Measurements from ENCODE around the gene TESPA1. TPM values are rescaled to one million over a fixed set of nuclear protein-coding genes. Genes with fewer than 3 reads are reported as not detected.

TESPA1 gene
- polyA plus RNA-seq, result not detected in 2 replicates
- not detected in 2 replicates for polyA minus RNA-seq

DNA sequence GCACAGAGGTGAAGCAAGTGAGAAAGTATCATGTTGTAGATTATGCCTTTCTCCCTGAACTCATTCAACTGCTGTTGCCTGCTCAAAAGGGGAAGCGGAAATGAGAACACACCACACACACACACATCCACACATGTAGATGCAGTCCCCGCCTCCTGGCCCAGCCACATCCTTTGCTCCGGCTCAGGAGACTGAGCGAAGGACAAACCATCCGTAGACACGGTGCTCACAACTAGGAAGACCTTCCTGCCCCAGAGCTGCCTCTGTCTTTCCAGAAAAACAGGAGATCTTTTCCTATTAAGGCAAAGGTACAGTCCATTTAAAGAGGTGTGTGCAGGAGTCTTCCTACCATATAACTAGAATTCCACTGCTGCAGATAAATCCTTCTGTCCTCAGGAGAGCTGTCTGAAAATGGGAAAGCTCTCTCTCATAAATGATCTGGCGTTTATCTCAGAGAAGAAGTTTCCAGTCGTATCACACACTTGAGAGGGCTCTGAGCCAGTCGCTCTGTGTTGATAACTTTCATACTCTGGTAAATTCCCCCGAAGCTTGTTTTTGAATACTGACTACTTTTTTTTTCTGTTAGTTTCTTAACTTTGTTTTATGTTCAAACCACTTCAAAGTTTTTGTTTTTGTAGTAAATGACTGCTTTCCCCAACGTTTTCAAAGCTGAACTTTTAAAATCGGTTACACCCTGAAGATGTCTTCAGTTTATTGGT lies at the start of gene TESPA1:
Gene TESPA1, minus strand, starts transcription at position 105 of the 719 bp plus-strand sequence. CDS start 10,200 bp downstream, outside the sequence.
- TF ChIP-seq REST (IDR thresholded peaks at IDR 0.05; ENCODE audit: borderline replicate concordance) (no peak), RAD21 (conservative IDR thresholded peaks at IDR 0.05) (no peak)
- no peak within 1 kb of the TSS for H3K4me3 ChIP-seq (ENCODE audit: low read length)
- H3K27me3 ChIP-seq (ENCODE audit: insufficient read depth, low read depth, low read length), result no peaks in the 10 kb centered on the region
- H3K79me2 ChIP-seq (replicated peaks; ENCODE audit: insufficient read depth, low read length), result no peaks in the 10 kb centered on the region
- no peak within 1 kb of the TSS for H3K9ac ChIP-seq (ENCODE audit: low read length)
- H3K27ac ChIP-seq (ENCODE audit: low read length), result no peak within 1 kb of the TSS
- H3F3A ChIP-seq (ENCODE audit: insufficient read depth, low read length, poor library complexity, severe bottlenecking), result no peaks in the 10 kb centered on the region
- no peak within 1 kb of the TSS for H3K4me2 ChIP-seq (ENCODE audit: low read length)
- no peaks in the 10 kb centered on the region for H3K36me3 ChIP-seq (ENCODE audit: insufficient read depth, low read length)
- H2AFZ ChIP-seq (ENCODE audit: low read depth, low read length), result no peak within 1 kb of the TSS
- no peaks in the 10 kb centered on the region for H4K20me1 ChIP-seq (ENCODE audit: insufficient read depth)
- no peaks in the 10 kb centered on the region for H3K9me3 ChIP-seq (ENCODE audit: low read length)
- H3K9me2 ChIP-seq (ENCODE audit: insufficient read depth, low read length), result no peaks in the 10 kb centered on the region

GRCh38 chr12:55034218-55034617 lies 49.7 kb upstream of the TESPA1 start:
- Histone ChIP-seq H3F3A (ENCODE audit: insufficient read depth, low read length, poor library complexity, severe bottlenecking) (no peaks in the 10 kb centered on the region), H3K9me2 (ENCODE audit: insufficient read depth, low read length) (no peaks in the 10 kb centered on the region), H3K9me3 (ENCODE audit: low read length) (no peaks in the 10 kb centered on the region), H3K4me2 (ENCODE audit: low read length) (no peak overlapping the region), H3K27me3 (ENCODE audit: insufficient read depth, low read depth, low read length) (no peaks in the 10 kb centered on the region), H3K27ac (ENCODE audit: low read length) (no peak overlapping the region), H2AFZ (ENCODE audit: low read depth, low read length) (no peak overlapping the region), H3K36me3 (ENCODE audit: insufficient read depth, low read length) (no peaks in the 10 kb centered on the region), H4K20me1 (ENCODE audit: insufficient read depth) (no peaks in the 10 kb centered on the region), H3K4me3 (ENCODE audit: low read length) (no peak overlapping the region), H3K9ac (ENCODE audit: low read length) (no peak overlapping the region), H3K79me2 (replicated peaks; ENCODE audit: insufficient read depth, low read length) (no peaks in the 10 kb centered on the region)
- no peak for TF ChIP-seq REST (IDR thresholded peaks at IDR 0.05; ENCODE audit: borderline replicate concordance)
- no peak for TF ChIP-seq TAF1 (IDR thresholded peaks at IDR 0.05; ENCODE audit: low read depth)
- TF ChIP-seq EP300 (conservative IDR thresholded peaks at IDR 0.05; ENCODE audit: poor library complexity, severe bottlenecking), result no peak
- no peak for TF ChIP-seq RAD21 (conservative IDR thresholded peaks at IDR 0.05)
- TF ChIP-seq MXI1 (conservative IDR thresholded peaks at IDR 0.05; ENCODE audit: poor library complexity, severe bottlenecking), result no peak
- no peak for TF ChIP-seq SMC3 (conservative IDR thresholded peaks at IDR 0.05; ENCODE audit: poor library complexity)
- TF ChIP-seq, protein P1, sequence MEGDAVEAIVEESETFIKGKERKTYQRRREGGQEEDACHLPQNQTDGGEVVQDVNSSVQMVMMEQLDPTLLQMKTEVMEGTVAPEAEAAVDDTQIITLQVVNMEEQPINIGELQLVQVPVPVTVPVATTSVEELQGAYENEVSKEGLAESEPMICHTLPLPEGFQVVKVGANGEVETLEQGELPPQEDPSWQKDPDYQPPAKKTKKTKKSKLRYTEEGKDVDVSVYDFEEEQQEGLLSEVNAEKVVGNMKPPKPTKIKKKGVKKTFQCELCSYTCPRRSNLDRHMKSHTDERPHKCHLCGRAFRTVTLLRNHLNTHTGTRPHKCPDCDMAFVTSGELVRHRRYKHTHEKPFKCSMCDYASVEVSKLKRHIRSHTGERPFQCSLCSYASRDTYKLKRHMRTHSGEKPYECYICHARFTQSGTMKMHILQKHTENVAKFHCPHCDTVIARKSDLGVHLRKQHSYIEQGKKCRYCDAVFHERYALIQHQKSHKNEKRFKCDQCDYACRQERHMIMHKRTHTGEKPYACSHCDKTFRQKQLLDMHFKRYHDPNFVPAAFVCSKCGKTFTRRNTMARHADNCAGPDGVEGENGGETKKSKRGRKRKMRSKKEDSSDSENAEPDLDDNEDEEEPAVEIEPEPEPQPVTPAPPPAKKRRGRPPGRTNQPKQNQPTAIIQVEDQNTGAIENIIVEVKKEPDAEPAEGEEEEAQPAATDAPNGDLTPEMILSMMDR (IDR thresholded peaks at IDR 0.05; ENCODE audit: poor library complexity, severe bottlenecking), result no peak
- TF ChIP-seq POLR2AphosphoS5 (IDR thresholded peaks at IDR 0.05), result no peak
- no peak for TF ChIP-seq EZH2 (IDR thresholded peaks at IDR 0.05; ENCODE audit: borderline replicate concordance, insufficient read depth, low read length, poor library complexity, severe bottlenecking)

All from neural cell (in vitro differentiated cells).